ACHN (cell line): ENCODE results near the gene CKLF.

Experiments
- DNase-seq: peaks from one replicate; pipeline ENCODE4 v3.0.0-alpha.2; 2015
- in situ Hi-C: cut with HindIII; loops from 2 replicates; pipeline ENCODE4 v1.10.0; 2017; ENCODE audit warnings: low sequenced_read_pairs, low pct_ligation_motif_present, low pct_unique_long_range_greater_than_20kb

CKLF gene

GRCh38 chr16:66538910-66539309 is 13.5 kb upstream of the CKLF start:
- in situ Hi-C loops: no loop called here

GRCh38 chr16:66539623-66540469 is 12.5 kb upstream of the CKLF start:
- peak; percentile 84 for DNase-seq
- in situ Hi-C loops: no loop called here

More at GRCh38 chr16:66538910-66539309, 13.5 kb upstream of the CKLF start:
- DNase-seq: no peak

- in situ Hi-C loops: no loop called here
- DNase-seq: no peak
Measured at GRCh38 chr16:66541388-66542355, 10.7 kb upstream of the CKLF start.

- in situ Hi-C loops: no loop called here
Measured at GRCh38 chr16:66542396-66542795, 10.0 kb upstream of the CKLF start.

GRCh38 chr16:66543541-66543940 is 8.8 kb upstream of the CKLF start:
- in situ Hi-C loops: no loop called here
- no peak for DNase-seq

More at GRCh38 chr16:66542396-66542795, 10.0 kb upstream of the CKLF start:
- no peak for DNase-seq

- no peak for DNase-seq
- in situ Hi-C loops: no loop called here
Measured at GRCh38 chr16:66544016-66544757, 8.2 kb upstream of the CKLF start.

- in situ Hi-C loops: no loop called here
- DNase-seq: no peak
Measured at GRCh38 chr16:66547101-66547989, 5.0 kb upstream of the CKLF start.

GRCh38 chr16:66548068-66548467 is 4.3 kb upstream of the CKLF start:
- in situ Hi-C loops: no loop called here
- DNase-seq: no peak

GRCh38 chr16:66548868-66549267 is 3.5 kb upstream of the CKLF start:
- in situ Hi-C loops: no loop called here
- no peak for DNase-seq

GRCh38 chr16:66549284-66550131 is 2.9 kb upstream of the CKLF start, which contains the start of gene TK2:
TSS of gene TK2 (minus strand) at chr16:66550122. CDS start at chr16:66550061, 61 bp downstream.
- in situ Hi-C loops: no loop called here

GRCh38 chr16:66551348-66551759 is 1.0 kb upstream of the CKLF start:
- peak; percentile 78 for DNase-seq
- in situ Hi-C loops: no loop called here

More at GRCh38 chr16:66549284-66550131, 2.9 kb upstream of the CKLF start, which contains the start of gene TK2:
- DNase-seq: peak; percentile 69

- no peak for DNase-seq
- in situ Hi-C loops: no loop called here
Measured at GRCh38 chr16:66551788-66552285, 539 bp upstream of the CKLF start.

GRCh38 chr16:66553223-66553622 is 847 bp downstream of the CKLF start:
- in situ Hi-C loops: no loop called here
- no peak for DNase-seq

GRCh38 chr16:66554021-66554420 is 1.6 kb downstream of the CKLF start:
- in situ Hi-C loops: no loop called here
- DNase-seq: no peak

- in situ Hi-C loops: no loop called here
- DNase-seq: no peak
Measured at GRCh38 chr16:66554495-66554894, 2.1 kb downstream of the CKLF start.

GRCh38 chr16:66560107-66560506 is 7.7 kb downstream of the CKLF start:
- in situ Hi-C loops: no loop called here
- no peak for DNase-seq
